ENCODE results near the gene ARL8B. TPM values are rescaled to one million over a fixed set of nuclear protein-coding genes. Genes with fewer than 3 reads are reported as not detected.

ARL8B gene
- total and polyA plus RNA-seq, 9 of the 15 experiments (the other 6 are each of a cell fraction or from before 2014, with no cell fraction given) = 28.5 to 99.4 (median 77.2) TPM

GRCh38 chr3:5197470-5198312 is 75.6 kb downstream of the ARL8B start (continued):
- TF ChIP-seq ZNF398 (CRISPR knock-in tag; IDR thresholded peaks at IDR 0.05) (peak; percentile 60; the same call in 1 of the 2 replicates), KAT7 (CRISPR knock-in tag; IDR thresholded peaks at IDR 0.05; ENCODE audit: borderline replicate concordance) (no peak), ZNF764 (CRISPR knock-in tag; IDR thresholded peaks at IDR 0.05; ENCODE audit: low read depth) (no peak), ADNP (tag; IDR thresholded peaks at IDR 0.05) (no peak), FUS (optimal IDR thresholded peaks at IDR 0.05; ENCODE audit: low read depth, low read length) (no peak), ID3 (CRISPR knock-in tag; IDR thresholded peaks at IDR 0.05) (no peak), ID3 (tag; IDR thresholded peaks at IDR 0.05) (peak; percentile 88; the same call in 1 of the 2 replicates), NR1H2 (CRISPR knock-in tag; IDR thresholded peaks at IDR 0.05) (no peak), EP300 (IDR thresholded peaks at IDR 0.05; ENCODE audit: low read length) (peak; percentile 89), HLTF (IDR thresholded peaks at IDR 0.05) (no peak), ELK1 (CRISPR knock-in tag; IDR thresholded peaks at IDR 0.05) (no peak), HNRNPL (IDR thresholded peaks at IDR 0.05; ENCODE audit: low read depth, low read length) (no peak), ILF3 (IDR thresholded peaks at IDR 0.05; ENCODE audit: borderline replicate concordance) (no peak), SPI1 (IDR thresholded peaks at IDR 0.05; ENCODE audit: borderline replicate concordance, low read depth, low read length) (no peak), THAP7 (CRISPR knock-in tag; IDR thresholded peaks at IDR 0.05) (no peak)
- TF ChIP-seq, protein P1, sequence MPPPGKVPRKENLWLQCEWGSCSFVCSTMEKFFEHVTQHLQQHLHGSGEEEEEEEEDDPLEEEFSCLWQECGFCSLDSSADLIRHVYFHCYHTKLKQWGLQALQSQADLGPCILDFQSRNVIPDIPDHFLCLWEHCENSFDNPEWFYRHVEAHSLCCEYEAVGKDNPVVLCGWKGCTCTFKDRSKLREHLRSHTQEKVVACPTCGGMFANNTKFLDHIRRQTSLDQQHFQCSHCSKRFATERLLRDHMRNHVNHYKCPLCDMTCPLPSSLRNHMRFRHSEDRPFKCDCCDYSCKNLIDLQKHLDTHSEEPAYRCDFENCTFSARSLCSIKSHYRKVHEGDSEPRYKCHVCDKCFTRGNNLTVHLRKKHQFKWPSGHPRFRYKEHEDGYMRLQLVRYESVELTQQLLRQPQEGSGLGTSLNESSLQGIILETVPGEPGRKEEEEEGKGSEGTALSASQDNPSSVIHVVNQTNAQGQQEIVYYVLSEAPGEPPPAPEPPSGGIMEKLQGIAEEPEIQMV (tag; conservative IDR thresholded peaks at IDR 0.05; ENCODE audit: low read depth) = 0 out of 2 replicates have a peak, but pooled peaks have one; percentile 6
- TF ChIP-seq, protein P2, sequence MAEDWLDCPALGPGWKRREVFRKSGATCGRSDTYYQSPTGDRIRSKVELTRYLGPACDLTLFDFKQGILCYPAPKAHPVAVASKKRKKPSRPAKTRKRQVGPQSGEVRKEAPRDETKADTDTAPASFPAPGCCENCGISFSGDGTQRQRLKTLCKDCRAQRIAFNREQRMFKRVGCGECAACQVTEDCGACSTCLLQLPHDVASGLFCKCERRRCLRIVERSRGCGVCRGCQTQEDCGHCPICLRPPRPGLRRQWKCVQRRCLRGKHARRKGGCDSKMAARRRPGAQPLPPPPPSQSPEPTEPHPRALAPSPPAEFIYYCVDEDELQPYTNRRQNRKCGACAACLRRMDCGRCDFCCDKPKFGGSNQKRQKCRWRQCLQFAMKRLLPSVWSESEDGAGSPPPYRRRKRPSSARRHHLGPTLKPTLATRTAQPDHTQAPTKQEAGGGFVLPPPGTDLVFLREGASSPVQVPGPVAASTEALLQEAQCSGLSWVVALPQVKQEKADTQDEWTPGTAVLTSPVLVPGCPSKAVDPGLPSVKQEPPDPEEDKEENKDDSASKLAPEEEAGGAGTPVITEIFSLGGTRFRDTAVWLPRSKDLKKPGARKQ (CRISPR knock-in tag; IDR thresholded peaks at IDR 0.05) = no peak

Data from K562 (cell line).